Sciatic nerve (tissue), 2 donors: Measurements from ENCODE around the gene HECTD4. TPM values are rescaled to one million over a fixed set of nuclear protein-coding genes. Genes with fewer than 3 reads are reported as not detected.
A peak's percentile ranks its signal among the peaks of the same experiment; 100 is the strongest.

ENCODE experiments used
- ATAC-seq: fragments of 200-7000 bp; cut with Tn5 transposase; one replicate; pipeline ENCODE4 v1.9.1; 2020; ENCODE audit warnings: mild to moderate bottlenecking, moderate library complexity
- DNase-seq: peaks from one replicate; pipeline ENCODE4 v3.0.0-alpha.2; 2020; ENCODE audit warnings: low spot score
- intact Hi-C: fragments of 100-400 bp; cut with DNase I; formaldehyde crosslinking; loops from one replicate; pipeline ENCODE4 v1.14.2; 2022
- total RNA-seq: library from RNA; stranded (reverse); fragmentation: NEBNext Ultra II Directional; extraction: Animal tissue kit (Norgen Biotek cat#: 25700); gene quantifications from one replicate; pipeline ENCODE4 v1.2.1, GENCODE V29; 2021
- donor health status: DM: no; HTN: no; CAD: no.
- donor health status: DM: no; HTN: no; CAD: no.

HECTD4 gene
- total RNA-seq, 1 donor from 2014 or later, result 81.3 TPM

GRCh38 chr12:112194601-112195247 is 187.5 kb downstream of the HECTD4 start:
- intact Hi-C loops, result no loop called here
- no peak for DNase-seq

GRCh38 chr12:112192475-112192874 is 189.8 kb downstream of the HECTD4 start:
- no peak for DNase-seq
- ATAC-seq, result no peak

More at GRCh38 chr12:112194601-112195247, 187.5 kb downstream of the HECTD4 start:
- ATAC-seq, result no peak

GRCh38 chr12:112191840-112192321 is 190.3 kb downstream of the HECTD4 start:
- intact Hi-C loops, result no loop called here
- no peak for DNase-seq
- peak; percentile 62 for ATAC-seq

More at GRCh38 chr12:112192475-112192874, 189.8 kb downstream of the HECTD4 start:
- intact Hi-C loops, result no loop called here

- intact Hi-C loops, result no loop called here
- DNase-seq (no peak), ATAC-seq (no peak)
Measured at GRCh38 chr12:112191201-112191600, 191.0 kb downstream of the HECTD4 start.

- intact Hi-C loops, result no loop called here
- DNase-seq, result no peak
- ATAC-seq, result no peak
Measured at GRCh38 chr12:112190231-112191025, 191.8 kb downstream of the HECTD4 start.

GRCh38 chr12:112188130-112188830 is 194.0 kb downstream of the HECTD4 start:
- no peak for ATAC-seq
- no peak for DNase-seq
- intact Hi-C loops, result loop anchor here (10.0 kb wide), 1 partner anchor 63 kb away; the partner anchor contains the start of gene TRAFD1

- intact Hi-C loops, result loop anchor here (10.0 kb wide), 1 partner anchor 61 kb away; the partner anchor contains the start of gene TRAFD1
- no peak for DNase-seq
- peak; percentile 13 for ATAC-seq
Measured at GRCh38 chr12:112185093-112185923, 196.9 kb downstream of the HECTD4 start.

- ATAC-seq (no peak), DNase-seq (no peak)
- intact Hi-C loops, result loop anchor here (10.0 kb wide), 1 partner anchor 59 kb away; the partner anchor contains the start of gene TRAFD1
Measured at GRCh38 chr12:112184056-112184887, 198.0 kb downstream of the HECTD4 start.

- intact Hi-C loops, result loop anchor here (10.0 kb wide), 1 partner anchor 59 kb away; the partner anchor contains the start of gene TRAFD1
- ATAC-seq (peak; percentile 22), DNase-seq (no peak)
Measured at GRCh38 chr12:112183141-112184021, 198.8 kb downstream of the HECTD4 start.

GRCh38 chr12:112182499-112182898 is 199.7 kb downstream of the HECTD4 start:
- DNase-seq (peak; percentile 77), ATAC-seq (peak; percentile 88)
- intact Hi-C loops, result loop anchor here (10.0 kb wide), 1 partner anchor 58 kb away; the partner anchor contains the start of gene TRAFD1

- ATAC-seq (no peak), DNase-seq (peak; percentile 30)
- intact Hi-C loops, result loop anchor here (10.0 kb wide), 1 partner anchor 56 kb away; the partner anchor contains the start of gene TRAFD1
Measured at GRCh38 chr12:112180422-112180821, 201.8 kb downstream of the HECTD4 start.

- no peak for ATAC-seq
- intact Hi-C loops, result loop anchor here (10.0 kb wide), 1 partner anchor 55 kb away; the partner anchor contains the start of gene TRAFD1
- peak; percentile 44 for DNase-seq
Measured at GRCh38 chr12:112179916-112180315, 202.3 kb downstream of the HECTD4 start.

- intact Hi-C loops, result no loop called here
- peak; percentile 43 for DNase-seq
- no peak for ATAC-seq
Measured at GRCh38 chr12:112179341-112179740, 202.9 kb downstream of the HECTD4 start.

- DNase-seq (peak; percentile 54), ATAC-seq (no peak)
- intact Hi-C loops, result no loop called here
Measured at GRCh38 chr12:112178796-112179195, 203.4 kb downstream of the HECTD4 start.

GRCh38 chr12:112176321-112177010 is 205.8 kb downstream of the HECTD4 start:
- ATAC-seq, result peak; percentile 56
- no peak for DNase-seq
- intact Hi-C loops, result no loop called here
